Osteocyte (in vitro differentiated cells): Measurements from ENCODE around the gene KCNIP4. TPM values are rescaled to one million over a fixed set of nuclear protein-coding genes. Genes with fewer than 3 reads are reported as not detected.

Experiments used
- DNase-seq: peaks from one replicate; pipeline ENCODE4 v3.0.0; 2021; ENCODE audit warnings: mixed read lengths; ENCODE audit not compliant: unreplicated experiment; ENCODE audit errors: extremely low spot score
- H3K27ac Mint-ChIP-seq: one replicate; pipeline ENCODE4 v1.8.0; 2021; ENCODE audit warnings: mild to moderate bottlenecking, mixed read lengths; ENCODE audit not compliant: unreplicated experiment
- H3K27me3 Mint-ChIP-seq: one replicate; pipeline ENCODE4 v1.8.0; 2021; ENCODE audit warnings: mixed read lengths; ENCODE audit not compliant: unreplicated experiment
- H3K36me3 Mint-ChIP-seq: one replicate; pipeline ENCODE4 v1.8.0; 2021; ENCODE audit warnings: mixed read lengths; ENCODE audit not compliant: unreplicated experiment
- H3K4me1 Mint-ChIP-seq: one replicate; pipeline ENCODE4 v1.8.0; 2021; ENCODE audit warnings: mixed read lengths; ENCODE audit not compliant: unreplicated experiment
- H3K4me3 Mint-ChIP-seq: one replicate; pipeline ENCODE4 v1.8.0; 2021; ENCODE audit warnings: mild to moderate bottlenecking, moderate library complexity, mixed read lengths; ENCODE audit not compliant: unreplicated experiment
- H3K9me3 Mint-ChIP-seq: one replicate; pipeline ENCODE4 v1.8.0; 2021; ENCODE audit warnings: mixed read lengths; ENCODE audit not compliant: unreplicated experiment
- CTCF ChIP-seq: fragments of 200-600 bp; sonication (generic); IDR thresholded peaks from 2 replicates; pipeline ENCODE4 v1.5.0; 2021; ENCODE audit warnings: antibody characterized with exemption, mild to moderate bottlenecking, moderate library complexity
- total RNA-seq: library from RNA; stranded (reverse); gene quantifications from 2 replicates; pipeline ENCODE4 v1.2.1, GENCODE V29; 2021

Gene KCNIP4
- total RNA-seq, 1 donor from 2014 or later: 0.24 TPM

- Mint-ChIP-seq H3K4me3 (no peak overlapping the region), H3K27ac (no peak overlapping the region), H3K36me3 (no peaks in the 10 kb centered on the region), H3K9me3 (no peaks in the 10 kb centered on the region), H3K27me3 (no peaks in the 10 kb centered on the region), H3K4me1 (no peaks in the 10 kb centered on the region)
- no peak for DNase-seq
- no peak for TF ChIP-seq CTCF
Measured at GRCh38 chr4:21552455-21552854, 396.1 kb downstream of the KCNIP4 start.

GRCh38 chr4:21544955-21545354 lies 403.6 kb downstream of the KCNIP4 start:
- Mint-ChIP-seq H3K4me3 (no peak overlapping the region), H3K4me1 (no peaks in the 10 kb centered on the region), H3K27ac (no peak overlapping the region), H3K36me3 (no peaks in the 10 kb centered on the region), H3K27me3 (no peaks in the 10 kb centered on the region), H3K9me3 (peaks cover 12% of the 10 kb centered on the region)
- no peak for TF ChIP-seq CTCF
- DNase-seq: no peak

GRCh38 chr4:21544415-21544814 lies 404.2 kb downstream of the KCNIP4 start:
- no peak overlapping the region for H3K27ac Mint-ChIP-seq
- TF ChIP-seq CTCF: no peak
- H3K4me3 Mint-ChIP-seq: no peak overlapping the region
- no peaks in the 10 kb centered on the region for H3K4me1 Mint-ChIP-seq
- no peaks in the 10 kb centered on the region for H3K27me3 Mint-ChIP-seq
- peaks cover 12% of the 10 kb centered on the region for H3K9me3 Mint-ChIP-seq
- no peak for DNase-seq
- no peaks in the 10 kb centered on the region for H3K36me3 Mint-ChIP-seq

GRCh38 chr4:21543514-21543913 lies 405.1 kb downstream of the KCNIP4 start:
- DNase-seq: no peak
- Mint-ChIP-seq H3K4me3 (no peak overlapping the region), H3K36me3 (no peaks in the 10 kb centered on the region), H3K9me3 (peaks cover 12% of the 10 kb centered on the region), H3K4me1 (no peaks in the 10 kb centered on the region), H3K27me3 (no peaks in the 10 kb centered on the region), H3K27ac (no peak overlapping the region)
- TF ChIP-seq CTCF: no peak

- no peak for TF ChIP-seq CTCF
- Mint-ChIP-seq H3K9me3 (no peaks in the 10 kb centered on the region), H3K4me3 (no peak overlapping the region), H3K27me3 (no peaks in the 10 kb centered on the region), H3K4me1 (no peaks in the 10 kb centered on the region), H3K27ac (no peak overlapping the region), H3K36me3 (no peaks in the 10 kb centered on the region)
- DNase-seq: no peak
Measured at GRCh38 chr4:21535898-21536297, 412.7 kb downstream of the KCNIP4 start.
